Urinary bladder (tissue), 4 donors: Measurements from ENCODE around the gene CALHM1. TPM values are rescaled to one million over a fixed set of nuclear protein-coding genes. Genes with fewer than 3 reads are reported as not detected.

Experiments used
- DNase-seq: peaks from one replicate; pipeline ENCODE4 v3.0.0-alpha.2; 2015; ENCODE audit errors: extremely low spot score
- H3K27ac ChIP-seq: one replicate; pipeline ENCODE4 v1.5.1; 2013; ENCODE audit warnings: low read depth, mild to moderate bottlenecking, moderate library complexity
- H3K36me3 ChIP-seq: one replicate; pipeline ENCODE4 v1.6.1; 2013; ENCODE audit warnings: mild to moderate bottlenecking, moderate library complexity; ENCODE audit not compliant: insufficient read depth
- H3K4me1 ChIP-seq: one replicate; pipeline ENCODE4 v1.6.1; 2013; ENCODE audit warnings: mild to moderate bottlenecking, moderate library complexity; ENCODE audit not compliant: insufficient read depth
- H3K4me3 ChIP-seq: one replicate; pipeline ENCODE4 v1.5.1; 2013; ENCODE audit warnings: low read depth, low read length
- WGBS: extraction: QIAGEN DNeasy Blood & Tissue Kit; methylation state at CpG from one replicate; pipeline ENCODE4 v1.1.7; 2013; 5-methylcytosine and 5-hydroxymethylcytosine counted together
- polyA plus RNA-seq: library from polyadenylated mRNA; stranded (reverse); fragments of 200-250 nt; gene quantifications from one replicate; pipeline ENCODE4 v1.2.3, GENCODE V29; 2013
- total RNA-seq: library from RNA; depleted of rRNA; stranded (reverse); fragments of >200 nt; gene quantifications from one replicate; pipeline ENCODE4 v1.2.3, GENCODE V29; 2014
- donor health status: healthy with polysubstance abuse.
- donor health status: healthy.

CALHM1 gene
- total and polyA plus RNA-seq, 2 donors: not detected

GRCh38 chr10:103444478-103444877 is 14.2 kb downstream of the CALHM1 start:
- Histone ChIP-seq H3K4me1 (no peaks in the 10 kb centered on the region), H3K36me3 (peaks cover 8% of the 10 kb centered on the region), H3K27ac (no peak overlapping the region), H3K4me3 (no peak overlapping the region)
- no peak for DNase-seq
- 75% methylated on average over 10 of the region's 10 CpGs for WGBS

GRCh38 chr10:103443475-103444185 is 15.1 kb downstream of the CALHM1 start:
- no peak for DNase-seq
- peaks cover 8% of the 10 kb centered on the region for H3K36me3 ChIP-seq
- no peak overlapping the region for H3K4me3 ChIP-seq
- H3K27ac ChIP-seq: no peak overlapping the region
- WGBS: 82% methylated on average over 23 of the region's 23 CpGs
- no peaks in the 10 kb centered on the region for H3K4me1 ChIP-seq

- no peak overlapping the region for H3K27ac ChIP-seq
- no peak for DNase-seq
- peaks cover 8% of the 10 kb centered on the region for H3K36me3 ChIP-seq
- no peaks in the 10 kb centered on the region for H3K4me1 ChIP-seq
- WGBS: 72% methylated on average over 13 of the region's 13 CpGs
- H3K4me3 ChIP-seq: no peak overlapping the region
Observed at GRCh38 chr10:103442031-103442461, 16.7 kb downstream of the CALHM1 start.

- 79% methylated on average over 8 of the region's 8 CpGs for WGBS
- DNase-seq: no peak
- Histone ChIP-seq H3K27ac (no peak overlapping the region), H3K4me3 (no peak overlapping the region), H3K36me3 (peaks cover 6% of the 10 kb centered on the region), H3K4me1 (no peaks in the 10 kb centered on the region)
Observed at GRCh38 chr10:103441611-103442010, 17.1 kb downstream of the CALHM1 start.

- Histone ChIP-seq H3K27ac (no peak overlapping the region), H3K36me3 (peaks cover 6% of the 10 kb centered on the region), H3K4me3 (no peak overlapping the region), H3K4me1 (no peaks in the 10 kb centered on the region)
- 91% methylated on average over 8 of the region's 8 CpGs for WGBS
- DNase-seq: no peak
Observed at GRCh38 chr10:103441206-103441605, 17.5 kb downstream of the CALHM1 start.

GRCh38 chr10:103440416-103440815 is 18.3 kb downstream of the CALHM1 start:
- H3K4me3 ChIP-seq: no peak overlapping the region
- no peak overlapping the region for H3K27ac ChIP-seq
- no peaks in the 10 kb centered on the region for H3K4me1 ChIP-seq
- 93% methylated on average over 14 of the region's 14 CpGs for WGBS
- H3K36me3 ChIP-seq: peaks cover 6% of the 10 kb centered on the region
- no peak for DNase-seq

GRCh38 chr10:103439776-103440175 is 18.9 kb downstream of the CALHM1 start:
- DNase-seq: no peak
- Histone ChIP-seq H3K36me3 (peaks cover 6% of the 10 kb centered on the region), H3K4me1 (no peaks in the 10 kb centered on the region), H3K4me3 (no peak overlapping the region), H3K27ac (no peak overlapping the region)
- 91% methylated on average over 4 of the region's 4 CpGs for WGBS

GRCh38 chr10:103433858-103434257 is 24.8 kb downstream of the CALHM1 start:
- WGBS: 86% methylated on average over 2 of the region's 2 CpGs
- Histone ChIP-seq H3K4me3 (no peak overlapping the region), H3K4me1 (no peaks in the 10 kb centered on the region), H3K36me3 (peaks cover 4% of the 10 kb centered on the region), H3K27ac (no peak overlapping the region)
- no peak for DNase-seq

- peaks cover 6% of the 10 kb centered on the region for H3K36me3 ChIP-seq
- no peak for DNase-seq
- no peaks in the 10 kb centered on the region for H3K4me1 ChIP-seq
- H3K27ac ChIP-seq: no peak overlapping the region
- H3K4me3 ChIP-seq: no peak overlapping the region
- WGBS: 67% methylated on average over 8 of the region's 8 CpGs
Observed at GRCh38 chr10:103431902-103432301, 26.8 kb downstream of the CALHM1 start.

- Histone ChIP-seq H3K36me3 (peaks cover 6% of the 10 kb centered on the region), H3K4me3 (no peak overlapping the region), H3K27ac (no peak overlapping the region), H3K4me1 (no peaks in the 10 kb centered on the region)
- 96% methylated on average over 5 of the region's 5 CpGs for WGBS
- DNase-seq: no peak
Observed at GRCh38 chr10:103429647-103430046, 29.1 kb downstream of the CALHM1 start.

- Histone ChIP-seq H3K36me3 (peaks cover 9% of the 10 kb centered on the region), H3K27ac (no peak overlapping the region), H3K4me1 (no peaks in the 10 kb centered on the region), H3K4me3 (no peak overlapping the region)
- DNase-seq: no peak
- 82% methylated on average over 5 of the region's 5 CpGs for WGBS
Observed at GRCh38 chr10:103428989-103429643, 29.6 kb downstream of the CALHM1 start.

- 88% methylated on average over 9 of the region's 9 CpGs for WGBS
- H3K4me3 ChIP-seq: no peak overlapping the region
- peaks cover 9% of the 10 kb centered on the region for H3K36me3 ChIP-seq
Observed at GRCh38 chr10:103427866-103428265, 30.8 kb downstream of the CALHM1 start.

GRCh38 chr10:103423748-103424147 is 35.0 kb downstream of the CALHM1 start:
- WGBS: 83% methylated on average over 5 of the region's 5 CpGs
- no peak overlapping the region for H3K4me3 ChIP-seq
- no peaks in the 10 kb centered on the region for H3K4me1 ChIP-seq
- no peak overlapping the region for H3K27ac ChIP-seq
- peaks cover 5% of the 10 kb centered on the region for H3K36me3 ChIP-seq
- DNase-seq: no peak

More at GRCh38 chr10:103427866-103428265, 30.8 kb downstream of the CALHM1 start:
- no peak for DNase-seq
- no peak overlapping the region for H3K27ac ChIP-seq
- no peaks in the 10 kb centered on the region for H3K4me1 ChIP-seq

- 94% methylated on average over 4 of the region's 4 CpGs for WGBS
- Histone ChIP-seq H3K4me3 (no peak overlapping the region), H3K27ac (no peak overlapping the region), H3K36me3 (no peaks in the 10 kb centered on the region), H3K4me1 (no peaks in the 10 kb centered on the region)
- no peak for DNase-seq
Observed at GRCh38 chr10:103419101-103419500, 39.6 kb downstream of the CALHM1 start.
